DOHH2 (cell line): ENCODE results near the gene FGGY.

ENCODE experiments used
- CTCF ChIP-seq: fragments of 200-600 bp; sonication (generic); IDR thresholded peaks from one replicate; pipeline ENCODE4 v1.5.1; 2014; ENCODE audit warnings: antibody characterized with exemption, mild to moderate bottlenecking, low read depth, low read length; ENCODE audit not compliant: poor library complexity, severe bottlenecking
- EZH2phosphoT487 ChIP-seq: fragments of 200-600 bp; sonication (generic); IDR thresholded peaks from 2 replicates; pipeline ENCODE4 v1.6.1; 2017; ENCODE audit warnings: borderline replicate concordance, mild to moderate bottlenecking, antibody characterized with exemption, low read length, moderate library complexity, mixed read lengths

GRCh38 chr1:59733443-59734141 is 436.7 kb downstream of the FGGY start:
- TF ChIP-seq CTCF (no peak), EZH2phosphoT487 (no peak)
